MM.1S (cell line): ENCODE data around the gene PCLO.

ENCODE experiments used
- CTCF ChIP-seq: fragments of 300-600 bp; sonication (generic); IDR thresholded peaks from 2 replicates; pipeline ENCODE4 v1.5.1; 2016; ENCODE audit warnings: antibody characterized with exemption, low read length, mixed read lengths
- EZH2 ChIP-seq: fragments of 300-600 bp; sonication (generic); optimal IDR thresholded peaks from 2 replicates; pipeline ENCODE3; 2017; ENCODE audit warnings: low read depth, mild to moderate bottlenecking, antibody characterized with exemption, low read length, mixed read lengths

- TF ChIP-seq EZH2 (no peak), CTCF (no peak)
Observed at GRCh38 chr7:83130623-83131545, 31.8 kb downstream of the PCLO start.
